Stimulated activated naive CD8-positive, alpha-beta T cell treated with anti-CD3 and anti-CD28 coated beads, Interleukin-15, amount 100 ng/mL, for 72 hours (primary cell): Measurements from ENCODE around the gene TERT.

Experiments used
- ATAC-seq: fragments of 150-1000 bp; cut with Tn5 transposase; 2 replicates; pipeline ENCODE4 v1.10.0; 2021; ENCODE audit warnings: mild to moderate bottlenecking, moderate library complexity
- DNase-seq, 2 donors: peaks; one replicate each; pipeline ENCODE4 v3.0.0; 2021 to 2022
- H3K27ac Mint-ChIP-seq, 2 donors: one replicate each; pipeline ENCODE4 v1.8.0; 2022; ENCODE audit warnings: mild to moderate bottlenecking in 2 of 2, mixed read lengths in 2 of 2, moderate library complexity in 2 of 2
- H3K27me3 Mint-ChIP-seq: one replicate; pipeline ENCODE4 v1.8.0; 2022; ENCODE audit warnings: mixed read lengths
- H3K4me1 Mint-ChIP-seq: one replicate; pipeline ENCODE4 v1.8.0; 2022; ENCODE audit warnings: mild to moderate bottlenecking, mixed read lengths
- H3K4me3 Mint-ChIP-seq, 2 donors: one replicate each; pipeline ENCODE4 v1.8.0; 2022; ENCODE audit warnings: mild to moderate bottlenecking in 2 of 2, mixed read lengths in 2 of 2, moderate library complexity in 1 of 2
- H3K9me3 Mint-ChIP-seq, 2 donors: one replicate each; pipeline ENCODE4 v1.8.0; 2022; ENCODE audit warnings: mixed read lengths in 2 of 2

TERT gene

GRCh38 chr5:1315018-1315708 is 20.3 kb upstream of the TERT start:
- Mint-ChIP-seq H3K27ac (peak overlapping the region in 1 of 2 donors; percentile 49), H3K9me3 (peaks cover 4 to 7% of the 10 kb centered on the region in 2 donors), H3K4me3 (peak overlapping the region; percentile 69 to 82), H3K27me3 (peaks cover 14% of the 10 kb centered on the region), H3K4me1 (peaks cover 81% of the 10 kb centered on the region)
- DNase-seq (no peak), ATAC-seq (no peak)

DNA sequence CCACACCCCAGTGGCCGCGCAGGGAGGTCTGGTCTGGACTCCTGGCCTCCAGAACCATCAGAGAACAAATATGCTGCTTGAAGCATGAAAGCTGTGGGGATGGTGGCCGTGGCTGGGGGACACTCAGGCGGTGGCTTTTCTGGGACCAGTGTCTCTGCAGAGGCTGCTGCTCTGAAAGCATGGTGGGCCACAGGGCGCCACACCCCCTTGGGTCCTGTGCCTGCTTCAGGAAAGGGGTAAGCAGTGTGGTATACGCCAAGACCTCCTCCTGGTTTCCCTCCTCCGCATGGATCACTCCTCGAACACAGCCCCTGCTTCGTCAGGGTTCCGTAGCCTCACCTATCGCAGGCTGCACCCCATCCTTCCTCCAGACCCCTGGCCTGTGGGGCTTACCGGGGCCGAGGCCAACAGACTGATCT is 19.7 kb upstream of the TERT start:
- ATAC-seq (no peak), DNase-seq (no peak)
- H3K9me3 Mint-ChIP-seq = peaks cover 6 to 10% of the 10 kb centered on the region in 2 donors
- peaks cover 17% of the 10 kb centered on the region for H3K27me3 Mint-ChIP-seq
- no peak overlapping the region for H3K27ac Mint-ChIP-seq
- H3K4me3 Mint-ChIP-seq = no peak overlapping the region
- peaks cover 81% of the 10 kb centered on the region for H3K4me1 Mint-ChIP-seq

DNA sequence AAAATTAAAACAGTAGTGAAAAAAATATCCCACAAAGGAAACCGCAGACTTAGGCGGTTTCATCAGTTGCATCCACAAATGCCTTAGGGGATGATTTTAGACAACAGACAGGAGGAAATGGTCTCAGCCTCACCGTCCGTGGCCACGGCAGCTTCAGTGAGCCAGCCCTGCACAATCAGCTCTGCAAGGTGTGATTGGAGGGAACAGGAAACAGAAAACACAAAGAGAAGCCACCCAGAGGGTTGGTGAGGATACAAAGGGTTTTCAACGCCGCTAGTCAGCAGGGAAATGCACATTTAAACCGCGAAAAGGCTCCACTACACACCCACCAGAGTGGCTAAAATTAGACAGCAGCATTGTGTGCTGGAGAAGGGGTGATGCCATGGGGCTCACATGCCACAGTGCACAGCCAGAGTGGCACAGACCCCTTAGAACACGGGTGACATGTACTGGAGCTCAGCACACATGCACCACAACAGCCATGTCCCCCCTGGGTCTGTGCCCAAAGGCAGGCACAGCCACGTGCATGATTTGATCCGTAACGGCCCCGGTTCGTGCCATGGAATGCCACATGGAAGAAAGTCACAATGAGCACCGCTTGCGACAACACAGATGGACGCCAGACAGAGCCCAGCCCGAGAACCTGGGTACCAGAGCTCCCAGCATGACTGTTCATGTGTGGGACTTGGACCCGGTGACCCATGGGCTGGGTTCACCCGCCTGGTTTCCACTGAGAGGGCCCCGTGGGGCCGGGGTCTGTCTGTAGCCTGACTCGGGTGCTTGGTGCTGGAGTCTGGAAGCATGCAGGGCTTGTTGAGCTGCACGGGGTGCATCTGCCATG is 18.3 kb upstream of the TERT start:
- Mint-ChIP-seq H3K4me1 (peaks cover 79% of the 10 kb centered on the region), H3K27me3 (peaks cover 17% of the 10 kb centered on the region), H3K4me3 (peak overlapping the region; percentile 51 to 63), H3K9me3 (peaks cover 6 to 10% of the 10 kb centered on the region in 2 donors), H3K27ac (no peak overlapping the region)
- peak in 1 of 2 donors; percentile 65 for DNase-seq
- peak; percentile 80 for ATAC-seq

- no peak for DNase-seq
- H3K27ac Mint-ChIP-seq = no peak overlapping the region
- peaks cover 6 to 10% of the 10 kb centered on the region in 2 donors for H3K9me3 Mint-ChIP-seq
- peaks cover 71% of the 10 kb centered on the region for H3K4me1 Mint-ChIP-seq
- H3K4me3 Mint-ChIP-seq = peak overlapping the region in 1 of 2 donors; percentile 58
- peaks cover 17% of the 10 kb centered on the region for H3K27me3 Mint-ChIP-seq
- no peak for ATAC-seq
Measured at GRCh38 chr5:1312206-1312605, 17.3 kb upstream of the TERT start.

DNA sequence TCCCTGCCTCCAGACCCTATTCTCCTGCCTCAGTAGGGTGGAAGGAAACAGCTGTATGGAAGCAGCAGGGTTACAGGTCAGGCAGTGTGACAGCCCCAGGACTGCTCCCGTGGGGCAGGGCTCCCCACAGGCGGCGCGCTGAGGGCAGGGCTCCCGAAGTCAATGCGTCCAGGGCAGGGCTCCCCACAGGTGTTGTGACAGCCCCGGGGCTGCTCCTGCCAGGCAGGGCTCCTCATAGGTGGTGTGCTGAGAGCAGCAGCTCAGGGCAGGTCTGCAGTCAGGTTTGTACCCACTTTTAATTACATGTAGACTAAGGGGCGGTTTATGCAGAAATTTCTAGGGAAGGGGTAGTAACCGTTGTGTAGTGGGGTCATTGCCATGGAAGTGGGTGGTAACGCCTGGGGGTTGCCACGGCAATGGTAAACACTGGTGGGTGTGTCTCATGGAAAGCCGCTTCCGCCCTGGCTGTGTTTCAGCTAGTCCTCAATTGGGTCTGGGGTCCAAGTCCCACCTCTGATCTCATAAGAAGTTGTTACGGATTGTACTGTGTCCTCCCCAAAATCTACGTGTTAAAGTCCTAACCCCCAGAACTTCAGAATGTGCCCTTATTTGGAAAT is 16.7 kb upstream of the TERT start:
- ATAC-seq = no peak
- peaks cover 17% of the 10 kb centered on the region for H3K27me3 Mint-ChIP-seq
- peaks cover 64% of the 10 kb centered on the region for H3K4me1 Mint-ChIP-seq
- no peak overlapping the region for H3K27ac Mint-ChIP-seq
- no peak overlapping the region for H3K4me3 Mint-ChIP-seq
- H3K9me3 Mint-ChIP-seq = peaks cover 6 to 10% of the 10 kb centered on the region in 2 donors
- DNase-seq = no peak

- no peak overlapping the region for H3K4me3 Mint-ChIP-seq
- peaks cover 6 to 10% of the 10 kb centered on the region in 2 donors for H3K9me3 Mint-ChIP-seq
Measured at GRCh38 chr5:1310118-1310517, 15.2 kb upstream of the TERT start.

GRCh38 chr5:1304033-1304432 is 9.2 kb upstream of the TERT start:
- Mint-ChIP-seq H3K27ac (no peak overlapping the region), H3K27me3 (no peaks in the 10 kb centered on the region), H3K9me3 (peaks cover 4 to 6% of the 10 kb centered on the region in 2 donors), H3K4me1 (peaks cover 7% of the 10 kb centered on the region), H3K4me3 (no peak overlapping the region)
- DNase-seq = no peak
- no peak for ATAC-seq

More at GRCh38 chr5:1310118-1310517, 15.2 kb upstream of the TERT start:
- Mint-ChIP-seq H3K27me3 (peaks cover 17% of the 10 kb centered on the region), H3K4me1 (peaks cover 50% of the 10 kb centered on the region), H3K27ac (no peak overlapping the region)
- no peak for ATAC-seq
- peak in 1 of 2 donors; percentile 3 for DNase-seq

- no peak overlapping the region for H3K27ac Mint-ChIP-seq
Measured at GRCh38 chr5:1302258-1302657, 7.4 kb upstream of the TERT start.

GRCh38 chr5:1300581-1301083 is 5.8 kb upstream of the TERT start:
- DNase-seq = no peak

More at GRCh38 chr5:1302258-1302657, 7.4 kb upstream of the TERT start:
- Mint-ChIP-seq H3K4me3 (no peak overlapping the region), H3K9me3 (peaks cover 4 to 6% of the 10 kb centered on the region in 2 donors), H3K27me3 (no peaks in the 10 kb centered on the region), H3K4me1 (no peaks in the 10 kb centered on the region)
- no peak for DNase-seq
- no peak for ATAC-seq

DNA sequence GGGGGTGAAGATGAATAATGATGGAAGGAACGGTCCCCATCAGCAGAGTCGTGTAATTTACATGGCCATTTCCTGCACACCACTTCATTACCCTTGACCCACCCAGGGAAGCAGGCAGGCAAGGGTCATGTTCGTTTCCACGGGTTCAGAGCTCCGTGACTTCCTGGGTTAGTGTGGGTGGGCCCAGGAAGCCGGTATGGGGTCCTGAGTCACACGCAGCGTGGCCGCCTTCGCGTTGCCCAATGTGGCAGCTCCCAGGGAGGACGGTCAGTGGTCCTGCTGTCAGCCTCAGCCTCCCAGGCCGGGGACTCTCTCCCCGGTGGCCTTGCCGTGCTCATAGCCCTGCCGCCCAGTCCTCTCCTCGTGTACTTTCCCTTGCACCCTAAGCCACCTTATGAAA is 5.1 kb upstream of the TERT start:
- peaks cover 4 to 6% of the 10 kb centered on the region in 2 donors for H3K9me3 Mint-ChIP-seq
- no peaks in the 10 kb centered on the region for H3K4me1 Mint-ChIP-seq
- H3K27me3 Mint-ChIP-seq = no peaks in the 10 kb centered on the region
- no peak for DNase-seq
- no peak overlapping the region for H3K27ac Mint-ChIP-seq
- no peak overlapping the region for H3K4me3 Mint-ChIP-seq
- ATAC-seq = no peak

More at GRCh38 chr5:1300581-1301083, 5.8 kb upstream of the TERT start:
- H3K27ac Mint-ChIP-seq = no peak overlapping the region
- H3K4me3 Mint-ChIP-seq = no peak overlapping the region
- peaks cover 4 to 6% of the 10 kb centered on the region in 2 donors for H3K9me3 Mint-ChIP-seq
- no peaks in the 10 kb centered on the region for H3K27me3 Mint-ChIP-seq
- no peak for ATAC-seq
- H3K4me1 Mint-ChIP-seq = no peaks in the 10 kb centered on the region

GRCh38 chr5:1299511-1299850 is 4.6 kb upstream of the TERT start:
- no peak overlapping the region for H3K4me3 Mint-ChIP-seq
- DNase-seq = no peak
- ATAC-seq = no peak
- H3K27ac Mint-ChIP-seq = no peak overlapping the region
- peaks cover 2% of the 10 kb centered on the region for H3K4me1 Mint-ChIP-seq
- peaks cover 4 to 6% of the 10 kb centered on the region in 2 donors for H3K9me3 Mint-ChIP-seq
- no peaks in the 10 kb centered on the region for H3K27me3 Mint-ChIP-seq

DNA sequence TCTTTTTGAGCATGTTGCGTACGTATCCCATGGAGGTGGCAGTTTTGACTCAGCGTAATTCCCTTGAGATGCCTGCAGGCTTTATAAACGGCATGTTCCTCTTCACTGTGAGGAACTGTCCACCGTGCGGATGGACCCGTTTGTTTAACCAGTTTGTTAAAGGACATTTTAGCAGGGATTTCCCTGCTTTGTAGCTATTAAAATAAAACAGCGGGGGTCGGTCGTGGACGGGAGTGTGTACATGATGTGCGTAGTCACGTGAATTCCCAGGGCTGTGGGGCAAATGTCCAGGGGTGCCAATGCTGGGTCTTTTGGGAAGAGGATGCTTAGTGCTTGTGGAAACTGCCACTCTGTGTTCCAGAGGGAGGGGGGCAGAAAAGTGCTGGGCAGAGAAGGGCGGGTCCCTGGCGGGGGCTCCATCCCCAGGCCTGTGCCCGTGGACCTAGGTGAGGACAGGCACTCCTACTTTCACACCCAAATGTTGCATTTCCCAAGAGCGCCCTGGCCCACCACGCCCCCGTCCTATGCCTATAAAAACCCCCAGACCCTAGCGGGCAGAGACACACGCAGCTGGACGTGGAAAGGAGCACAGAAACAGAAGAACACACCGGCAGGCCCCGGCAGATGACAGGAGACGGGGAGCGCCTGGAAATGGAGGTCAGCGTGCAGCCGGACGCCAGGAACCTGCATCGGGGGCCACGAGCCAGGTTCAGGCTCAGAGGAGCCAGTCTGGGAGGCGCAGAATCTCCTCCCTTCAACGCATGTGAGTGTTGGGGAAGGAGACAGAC is 4.0 kb upstream of the TERT start:
- Mint-ChIP-seq H3K27ac (peak overlapping the region in 1 of 2 donors; percentile 35), H3K27me3 (no peaks in the 10 kb centered on the region), H3K9me3 (peaks cover 4 to 6% of the 10 kb centered on the region in 2 donors), H3K4me3 (no peak overlapping the region), H3K4me1 (peaks cover 5% of the 10 kb centered on the region)
- DNase-seq (no peak), ATAC-seq (no peak)

- Mint-ChIP-seq H3K27me3 (peaks cover 5% of the 10 kb centered on the region), H3K27ac (no peak overlapping the region), H3K4me1 (peaks cover 13% of the 10 kb centered on the region), H3K4me3 (no peak overlapping the region), H3K9me3 (peaks cover 4 to 6% of the 10 kb centered on the region in 2 donors)
- DNase-seq (no peak), ATAC-seq (no peak)
Measured at GRCh38 chr5:1298067-1298551, 3.2 kb upstream of the TERT start.

GRCh38 chr5:1297243-1297642 is 2.4 kb upstream of the TERT start:
- H3K4me3 Mint-ChIP-seq = no peak overlapping the region
- peaks cover 13% of the 10 kb centered on the region for H3K27me3 Mint-ChIP-seq
- no peak for DNase-seq
- peaks cover 2 to 3% of the 10 kb centered on the region in 2 donors for H3K9me3 Mint-ChIP-seq
- peaks cover 18% of the 10 kb centered on the region for H3K4me1 Mint-ChIP-seq
- peak overlapping the region in 1 of 2 donors; percentile 3 for H3K27ac Mint-ChIP-seq
- no peak for ATAC-seq

- Mint-ChIP-seq H3K4me1 (peaks cover 24% of the 10 kb centered on the region), H3K27ac (no peak overlapping the region), H3K27me3 (peaks cover 24% of the 10 kb centered on the region), H3K9me3 (no peaks in the 10 kb centered on the region), H3K4me3 (peak overlapping the region in 1 of 2 donors; percentile 63)
- ATAC-seq = no peak
- no peak for DNase-seq
Measured at GRCh38 chr5:1295650-1296037, 776 bp upstream of the TERT start.
